HepG2 (cell line): Measurements from ENCODE around the gene ANKRD11. TPM values are rescaled to one million over a fixed set of nuclear protein-coding genes. Genes with fewer than 3 reads are reported as not detected.

Source experiments
- ATAC-seq: fragments of 200-7000 bp; cut with Tn5 transposase; 3 replicates; pipeline ENCODE4 v1.9.1; 2020; ENCODE audit warnings: mild to moderate bottlenecking, moderate library complexity
- BruUV-seq: library from RNA; stranded (reverse); fragments of 400-500 nt; replicated peaks from 2 replicates; lab custom pipeline; 2021; lab: Mats Ljungman, UMichigan
- CTCF ChIA-PET: fragments of 300-600 bp; formaldehyde crosslinking; extraction: SDS; loops from one replicate; lab custom pipeline; 2021; ENCODE audit warnings: low total read pairs, inconsistent platforms, low intra/inter-chr PET ratio; lab: Yijun Ruan, JAX
- POLR2A ChIA-PET: fragments of 350-600 bp; sonication (Branson Sonifier 250); formaldehyde crosslinking; loops from one replicate; lab custom pipeline; 2020; ENCODE audit warnings: antibody characterized with exemption, inconsistent platforms; lab: Yijun Ruan, JAX
- DNase-seq: peaks from one replicate; pipeline ENCODE4 v3.0.0-alpha.2; 2015; ENCODE audit warnings: low spot score
- FAIRE-seq: peaks from 3 replicates; lab custom pipeline; 2011; peaks lifted over from hg19 to GRCh38; lab: Jason Lieb, UNC
- H2AFZ ChIP-seq: one replicate; pipeline ENCODE4 v1.6.1; 2011; ENCODE audit warnings: low read length, inconsistent platforms
- H3K27ac ChIP-seq: fragments of 300-600 bp; 3 replicates; pipeline ENCODE4 v1.8.0; 2011; ENCODE audit warnings: mixed run types, mild to moderate bottlenecking, mixed read lengths, low read length, inconsistent platforms; ENCODE audit not compliant: insufficient read depth; ENCODE audit errors: extremely low read length
- H3K27me3 ChIP-seq, 2 experiments: fragments of 200-600 bp in 1 of 2; 2 replicates in 1 of 2; 3 replicates in 1 of 2; pipeline versions ENCODE4 v1.6.0 to v1.8.0; 2011; ENCODE audit warnings: low read length in 2 of 2, mild to moderate bottlenecking in 2 of 2, moderate library complexity in 2 of 2, inconsistent platforms in 1 of 2; ENCODE audit not compliant: insufficient read depth in 2 of 2, control insufficient read depth in 1 of 2
- H3K36me3 ChIP-seq, 2 experiments: fragments of 200-600 bp in 1 of 2; replicated peaks in 1 of 2; 2 replicates in 1 of 2; 3 replicates in 1 of 2; pipeline versions ENCODE4 v1.5.1 to v1.8.0; 2011; ENCODE audit warnings: low read length in 2 of 2, inconsistent platforms in 1 of 2; ENCODE audit not compliant: insufficient read depth in 2 of 2, control insufficient read depth in 1 of 2
- H3K4me1 ChIP-seq: 2 replicates; pipeline ENCODE4 v1.5.1; 2012; ENCODE audit warnings: low read length, inconsistent platforms; ENCODE audit not compliant: insufficient read depth
- H3K4me2 ChIP-seq: 2 replicates; pipeline ENCODE4 v1.6.0; 2011; ENCODE audit warnings: low read depth, low read length, inconsistent platforms
- H3K4me3 ChIP-seq, 3 experiments: fragments of 200-600 bp in 1 of 3; sonication (generic), shearing (Covaris generic) in 1 of 3; replicated peaks in 1 of 3; 2 replicates each; pipeline ENCODE4 v1.5.1; 2011 to 2016; ENCODE audit warnings: low read length in 3 of 3, inconsistent platforms in 2 of 3, low read depth in 2 of 3, mild to moderate bottlenecking in 2 of 3, control low read depth in 1 of 3, mixed read lengths in 1 of 3; ENCODE audit not compliant: insufficient read depth in 1 of 3
- H3K79me2 ChIP-seq: one replicate; pipeline ENCODE4 v1.6.1; 2011; ENCODE audit warnings: low read length, inconsistent platforms; ENCODE audit not compliant: insufficient read depth
- H3K9ac ChIP-seq: 2 replicates; pipeline ENCODE4 v1.6.0; 2011; ENCODE audit warnings: mild to moderate bottlenecking, low read depth, low read length, inconsistent platforms; ENCODE audit not compliant: insufficient read depth
- H3K9me3 ChIP-seq: 2 replicates; pipeline ENCODE4 v1.5.1; 2012; ENCODE audit warnings: mild to moderate bottlenecking, low read length
- H4K20me1 ChIP-seq: 2 replicates; pipeline ENCODE4 v1.6.0; 2011; ENCODE audit warnings: inconsistent platforms, mild to moderate bottlenecking, low read length, moderate library complexity; ENCODE audit not compliant: insufficient read depth
- DMTF1 ChIP-seq: sonication (generic); formaldehyde crosslinking; IDR thresholded peaks from 2 replicates; pipeline ENCODE4 v1.4.0; 2020; ENCODE audit warnings: mild to moderate bottlenecking, missing genetic modification reagents
- EHMT2 ChIP-seq: fragments of 200-600 bp; sonication (generic); IDR thresholded peaks from 2 replicates; pipeline ENCODE4 v1.7.0; 2017; ENCODE audit warnings: antibody characterized with exemption, low read depth, low read length, borderline replicate concordance
- KDM6A ChIP-seq: IDR thresholded peaks from 2 replicates; pipeline ENCODE4 v1.6.1; 2016; ENCODE audit warnings: low read depth
- KLF9 ChIP-seq: IDR thresholded peaks from 2 replicates; pipeline ENCODE4 v1.6.1; 2016; ENCODE audit warnings: low read depth
- MAX ChIP-seq: IDR thresholded peaks from 2 replicates; pipeline ENCODE4 v1.6.1; 2012; ENCODE audit warnings: inconsistent platforms
- PLSCR1 ChIP-seq: sonication (generic); formaldehyde crosslinking; IDR thresholded peaks from 2 replicates; pipeline ENCODE4 v1.5.0; 2020; ENCODE audit warnings: missing genetic modification reagents, mild to moderate bottlenecking, borderline replicate concordance
- POLR2A ChIP-seq, 2 experiments: IDR thresholded peaks; 2 replicates each; pipeline ENCODE4 v1.6.1; 2011; ENCODE audit warnings: low read depth in 2 of 2, low read length in 2 of 2, mild to moderate bottlenecking in 1 of 2, moderate library complexity in 1 of 2; ENCODE audit not compliant: insufficient read depth in 1 of 2
- ZFP41 ChIP-seq: sonication (generic); formaldehyde crosslinking; IDR thresholded peaks from 2 replicates; pipeline ENCODE4 v1.4.0; 2020; ENCODE audit warnings: mild to moderate bottlenecking, missing genetic modification reagents, borderline replicate concordance
- ZNF205 ChIP-seq: IDR thresholded peaks from 2 replicates; pipeline ENCODE4 v1.6.1; 2018; ENCODE audit warnings: missing biosample characterization, missing genetic modification reagents
- ZNF550 ChIP-seq: sonication (generic); formaldehyde crosslinking; IDR thresholded peaks from 2 replicates; pipeline ENCODE4 v1.4.0; 2020; ENCODE audit warnings: mild to moderate bottlenecking, missing genetic modification reagents, borderline replicate concordance
- ZNF569 ChIP-seq: sonication (generic); formaldehyde crosslinking; IDR thresholded peaks from 2 replicates; pipeline ENCODE4 v1.5.0; 2020; ENCODE audit warnings: mild to moderate bottlenecking, missing genetic modification reagents, moderate library complexity, borderline replicate concordance
- ZSCAN31 ChIP-seq: sonication (generic); formaldehyde crosslinking; IDR thresholded peaks from 2 replicates; pipeline ENCODE4 v1.5.0; 2020; ENCODE audit warnings: low read depth, mild to moderate bottlenecking, missing genetic modification reagents
- WGBS: methylation state at CpG from one replicate; pipeline ENCODE4 v1.1.6; 2017; ENCODE audit warnings: low lambda C conversion rate; 5-methylcytosine and 5-hydroxymethylcytosine counted together
- in situ Hi-C: cut with HindIII; loops from 2 replicates; pipeline ENCODE4 v1.10.0; 2017; ENCODE audit warnings: low pct_unique_long_range_greater_than_20kb; ENCODE audit not compliant: extremely low pct_ligation_motif_present
- intact Hi-C: fragments of 100-400 bp; cut with micrococcal nuclease; formaldehyde crosslinking; loops from one replicate; pipeline ENCODE4 v1.10.0; 2022; ENCODE audit not compliant: unreplicated experiment
- polyA plus RNA-seq, 8 experiments: library from polyadenylated mRNA; depleted of rRNA in 3 of 8; stranded (reverse) in 7 of 8; unstranded in 1 of 8; fragments of >200 nt; fragmentation: Illumina TruSeq in 4 of 8; extraction: Trizol in 4 of 8; gene quantifications; 2 replicates each; pipeline versions ENCODE4 v1.2.1 to v1.2.3, GENCODE V29; 2011 to 2016; ENCODE audit warnings: low read depth in 4 of 8, missing spikeins in 1 of 8, mixed read lengths in 1 of 8; ENCODE audit not compliant: insufficient read depth in 1 of 8
- total RNA-seq, 5 experiments: library from RNA; depleted of rRNA; stranded (reverse); fragments of >200 nt; fragmentation: Illumina TruSeq; extraction: Trizol; gene quantifications; 2 replicates each; pipeline ENCODE4 v1.2.3, GENCODE V29; 2016; ENCODE audit warnings: low read depth in 1 of 5

Gene ANKRD11
- total and polyA plus RNA-seq, 2 of the 13 experiments (the other 11 are each of a cell fraction or from before 2014, with no cell fraction given) = 21.4 to 38.4 TPM

- CTCF ChIA-PET = no interaction called here
- WGBS = 96% methylated on average over 6 of the region's 6 CpGs
- in situ Hi-C loops (no loop called here), intact Hi-C loops (no loop called here)
- Histone ChIP-seq H3K4me1 (0 out of 2 replicates have a peak, but pooled peaks cover 7% of the 10 kb centered on the region), H3K79me2 (peaks cover 98% of the 10 kb centered on the region), H3K9me3 (no peaks in the 10 kb centered on the region), H4K20me1 (peaks cover 84% of the 10 kb centered on the region), H3K4me3 (no peak overlapping the region), H3K27me3 (no peaks in the 10 kb centered on the region), H3K4me2 (no peak overlapping the region), H3K9ac (no peak overlapping the region), H2AFZ (no peak overlapping the region), H3K36me3 (peaks cover 33 to 84% of the 10 kb centered on the region in 2 experiments), H3K27ac (no peak overlapping the region)
- peak; percentile 8 for FAIRE-seq
- ATAC-seq = no peak
- POLR2A ChIA-PET = no interaction called here
- TF ChIP-seq ZNF569 (CRISPR knock-in tag) = no peak
- no peak for TF ChIP-seq DMTF1
- TF ChIP-seq ZNF205 (CRISPR knock-in tag) = no peak
- no peak for TF ChIP-seq MAX
- TF ChIP-seq ZSCAN31 (CRISPR knock-in tag) = no peak
- TF ChIP-seq POLR2A (IDR thresholded peaks at IDR 0.05; ENCODE audit: insufficient read depth in 1 of 2, low read depth in 2 of 2, low read length in 2 of 2) = no peak
- no peak for TF ChIP-seq ZFP41 (CRISPR knock-in tag)
- no peak for TF ChIP-seq ZNF550
- no peak for TF ChIP-seq EHMT2
- TF ChIP-seq KDM6A (CRISPR knock-in tag) = no peak
- TF ChIP-seq KLF9 (CRISPR knock-in tag) = no peak
- TF ChIP-seq PLSCR1 (CRISPR knock-in tag) = no peak
- no peak for DNase-seq
- BruUV-seq = no TSS peak
Measured at GRCh38 chr16:89311636-89312035, 178.7 kb downstream of the ANKRD11 start.
